Measurements from ENCODE around the gene TCF25. TPM values are rescaled to one million over a fixed set of nuclear protein-coding genes. Genes with fewer than 3 reads are reported as not detected.

TCF25 gene
- polyA plus RNA-seq, 1 donor (not counting 4 experiments of a cell fraction or from before 2014, with no cell fraction given): 103 TPM

- FAIRE-seq (no peak), DNase-seq (ENCODE audit: low read depth, low spot score) (no peak)
- dilution Hi-C loops (cut with MboI; ENCODE audit: extremely low pct_ligation_motif_present, low sequenced_read_pairs): no loop called here
- peaks cover under 1% of the 10 kb centered on the region for H3K27me3 ChIP-seq (ENCODE audit: control insufficient read depth, extremely low read depth, insufficient read depth, low read length)
- H3K4me2 ChIP-seq (ENCODE audit: control insufficient read depth, extremely low read depth, insufficient read depth, low read depth, low read length): peak within 1 kb of the TSS; percentile 92
- H3K9me1 ChIP-seq (ENCODE audit: control insufficient read depth, extremely low read depth, insufficient read depth, low read length): no peaks in the 10 kb centered on the region
- peak within 1 kb of the TSS; percentile 36 for H3K9ac ChIP-seq (ENCODE audit: control insufficient read depth, extremely low read depth, insufficient read depth, low read length)
- no peak within 1 kb of the TSS for H3K27ac ChIP-seq (ENCODE audit: control insufficient read depth, insufficient read depth, low read length)
- H2AFZ ChIP-seq (ENCODE audit: control insufficient read depth, low read length): peak within 1 kb of the TSS; percentile 54
- no peaks in the 10 kb centered on the region for H3K36me3 ChIP-seq (ENCODE audit: control insufficient read depth in 2 of 2, extremely low read depth in 1 of 2, insufficient read depth in 2 of 2, low read length in 2 of 2)
- TF ChIP-seq EZH2 (IDR thresholded peaks at IDR 0.05; ENCODE audit: low read length): no peak
- TF ChIP-seq, protein P1, sequence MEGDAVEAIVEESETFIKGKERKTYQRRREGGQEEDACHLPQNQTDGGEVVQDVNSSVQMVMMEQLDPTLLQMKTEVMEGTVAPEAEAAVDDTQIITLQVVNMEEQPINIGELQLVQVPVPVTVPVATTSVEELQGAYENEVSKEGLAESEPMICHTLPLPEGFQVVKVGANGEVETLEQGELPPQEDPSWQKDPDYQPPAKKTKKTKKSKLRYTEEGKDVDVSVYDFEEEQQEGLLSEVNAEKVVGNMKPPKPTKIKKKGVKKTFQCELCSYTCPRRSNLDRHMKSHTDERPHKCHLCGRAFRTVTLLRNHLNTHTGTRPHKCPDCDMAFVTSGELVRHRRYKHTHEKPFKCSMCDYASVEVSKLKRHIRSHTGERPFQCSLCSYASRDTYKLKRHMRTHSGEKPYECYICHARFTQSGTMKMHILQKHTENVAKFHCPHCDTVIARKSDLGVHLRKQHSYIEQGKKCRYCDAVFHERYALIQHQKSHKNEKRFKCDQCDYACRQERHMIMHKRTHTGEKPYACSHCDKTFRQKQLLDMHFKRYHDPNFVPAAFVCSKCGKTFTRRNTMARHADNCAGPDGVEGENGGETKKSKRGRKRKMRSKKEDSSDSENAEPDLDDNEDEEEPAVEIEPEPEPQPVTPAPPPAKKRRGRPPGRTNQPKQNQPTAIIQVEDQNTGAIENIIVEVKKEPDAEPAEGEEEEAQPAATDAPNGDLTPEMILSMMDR (optimal IDR thresholded peaks at IDR 0.05 in 1 of 3, IDR thresholded peaks at IDR 0.05 in 1 of 3, conservative IDR thresholded peaks at IDR 0.05 in 1 of 3; ENCODE audit: extremely low read depth in 1 of 3, insufficient read depth in 2 of 3, low read length in 3 of 3): peak in 2 of 3 experiments; percentile 27 to 29
- no peaks in the 10 kb centered on the region for H4K20me1 ChIP-seq (ENCODE audit: control insufficient read depth, extremely low read depth, insufficient read depth, low read length)
- H3K4me1 ChIP-seq (ENCODE audit: control insufficient read depth, extremely low read depth, insufficient read depth, low read length): peaks cover 30% of the 10 kb centered on the region
- H3K9me3 ChIP-seq (ENCODE audit: control insufficient read depth, low read depth, low read length): no peaks in the 10 kb centered on the region
- H3K4me3 ChIP-seq (ENCODE audit: control insufficient read depth in 2 of 3, extremely low read depth in 1 of 3, insufficient read depth in 2 of 3, low read depth in 1 of 3, low read length in 3 of 3): peak within 1 kb of the TSS; percentile 17 to 32 (median 29)
- no peaks in the 10 kb centered on the region for H3K79me2 ChIP-seq (ENCODE audit: control insufficient read depth, insufficient read depth, low read length)
These were observed 45.3 kb downstream of the TCF25 start, which contains the start of gene MC1R for GRCh38 chr16:89918453-89919347. Gene MC1R (plus strand): TSS chr16:89918862. CDS start chr16:89919259, 397 bp downstream.

DNA sequence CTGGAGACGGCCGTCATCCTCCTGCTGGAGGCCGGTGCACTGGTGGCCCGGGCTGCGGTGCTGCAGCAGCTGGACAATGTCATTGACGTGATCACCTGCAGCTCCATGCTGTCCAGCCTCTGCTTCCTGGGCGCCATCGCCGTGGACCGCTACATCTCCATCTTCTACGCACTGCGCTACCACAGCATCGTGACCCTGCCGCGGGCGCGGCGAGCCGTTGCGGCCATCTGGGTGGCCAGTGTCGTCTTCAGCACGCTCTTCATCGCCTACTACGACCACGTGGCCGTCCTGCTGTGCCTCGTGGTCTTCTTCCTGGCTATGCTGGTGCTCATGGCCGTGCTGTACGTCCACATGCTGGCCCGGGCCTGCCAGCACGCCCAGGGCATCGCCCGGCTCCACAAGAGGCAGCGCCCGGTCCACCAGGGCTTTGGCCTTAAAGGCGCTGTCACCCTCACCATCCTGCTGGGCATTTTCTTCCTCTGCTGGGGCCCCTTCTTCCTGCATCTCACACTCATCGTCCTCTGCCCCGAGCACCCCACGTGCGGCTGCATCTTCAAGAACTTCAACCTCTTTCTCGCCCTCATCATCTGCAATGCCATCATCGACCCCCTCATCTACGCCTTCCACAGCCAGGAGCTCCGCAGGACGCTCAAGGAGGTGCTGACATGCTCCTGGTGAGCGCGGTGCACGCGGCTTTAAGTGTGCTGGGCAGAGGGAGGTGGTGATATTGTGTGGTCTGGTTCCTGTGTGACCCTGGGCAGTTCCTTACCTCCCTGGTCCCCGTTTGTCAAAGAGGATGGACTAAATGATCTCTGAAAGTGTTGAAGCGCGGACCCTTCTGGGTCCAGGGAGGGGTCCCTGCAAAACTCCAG, 46.4 kb downstream of the TCF25 start:
- no peak overlapping the region for H3K27ac ChIP-seq (ENCODE audit: control insufficient read depth, insufficient read depth, low read length)
- dilution Hi-C loops (cut with MboI; ENCODE audit: extremely low pct_ligation_motif_present, low sequenced_read_pairs): no loop called here
- no peaks in the 10 kb centered on the region for H3K9me1 ChIP-seq (ENCODE audit: control insufficient read depth, extremely low read depth, insufficient read depth, low read length)
- H3K4me2 ChIP-seq (ENCODE audit: control insufficient read depth, extremely low read depth, insufficient read depth, low read depth, low read length): no peak overlapping the region
- no peaks in the 10 kb centered on the region for H3K79me2 ChIP-seq (ENCODE audit: control insufficient read depth, insufficient read depth, low read length)
- DNase-seq (ENCODE audit: low read depth, low spot score) (no peak), FAIRE-seq (no peak)
- no peaks in the 10 kb centered on the region for H4K20me1 ChIP-seq (ENCODE audit: control insufficient read depth, extremely low read depth, insufficient read depth, low read length)
- no peaks in the 10 kb centered on the region for H3K36me3 ChIP-seq (ENCODE audit: control insufficient read depth in 2 of 2, extremely low read depth in 1 of 2, insufficient read depth in 2 of 2, low read length in 2 of 2)
- H2AFZ ChIP-seq (ENCODE audit: control insufficient read depth, low read length): no peak overlapping the region
- H3K9me3 ChIP-seq (ENCODE audit: control insufficient read depth, low read depth, low read length): no peaks in the 10 kb centered on the region
- H3K4me1 ChIP-seq (ENCODE audit: control insufficient read depth, extremely low read depth, insufficient read depth, low read length): peaks cover 30% of the 10 kb centered on the region
- H3K27me3 ChIP-seq (ENCODE audit: control insufficient read depth, extremely low read depth, insufficient read depth, low read length): peaks cover 5% of the 10 kb centered on the region
- H3K9ac ChIP-seq (ENCODE audit: control insufficient read depth, extremely low read depth, insufficient read depth, low read length): no peak overlapping the region
- no peak overlapping the region for H3K4me3 ChIP-seq (ENCODE audit: control insufficient read depth in 2 of 3, extremely low read depth in 1 of 3, insufficient read depth in 2 of 3, low read depth in 1 of 3, low read length in 3 of 3)
- no peak for TF ChIP-seq EZH2 (IDR thresholded peaks at IDR 0.05; ENCODE audit: low read length)
